Activated T-cell treated with anti-CD3 and anti-CD28 coated beads, Interleukin-2, amount 50 U/mL, for 4 hours (primary cell): Measurements from ENCODE around the gene HDAC4. TPM values are rescaled to one million over a fixed set of nuclear protein-coding genes. Genes with fewer than 3 reads are reported as not detected.
A peak's percentile ranks its signal among the peaks of the same experiment; 100 is the strongest.
"Not testable (repeated sequence)": the region's sequence is repeated elsewhere in the genome, so short reads cannot be mapped to it uniquely, and the experiment has no call there.

Experiments used
- ATAC-seq, 2 donors: fragments of 200-7000 bp; cut with Tn5 transposase; one replicate each; pipeline ENCODE4 v1.10.0; 2021
- DNase-seq: peaks from one replicate; pipeline ENCODE4 v3.0.0-alpha.2; 2020
- H3K27me3 Mint-ChIP-seq: one replicate; pipeline ENCODE4 v1.8.0; 2021; ENCODE audit warnings: low read depth, mixed read lengths
- H3K36me3 Mint-ChIP-seq: one replicate; pipeline ENCODE4 v1.8.0; 2022; ENCODE audit warnings: mixed read lengths; ENCODE audit not compliant: insufficient read depth
- H3K4me1 Mint-ChIP-seq: one replicate; pipeline ENCODE4 v1.8.0; 2021; ENCODE audit warnings: low read depth, mixed read lengths
- H3K4me3 Mint-ChIP-seq: one replicate; pipeline ENCODE4 v1.8.0; 2021; ENCODE audit warnings: mild to moderate bottlenecking, moderate library complexity, mixed read lengths
- H3K9me3 Mint-ChIP-seq: one replicate; pipeline ENCODE4 v1.8.0; 2021; ENCODE audit warnings: mixed read lengths
- total RNA-seq, 3 donors: library from RNA; stranded (reverse); gene quantifications; one replicate each; pipeline ENCODE4 v1.2.1, GENCODE V29; 2021

HDAC4 gene
- total RNA-seq, 3 donors from 2014 or later: 30.4 to 34.1 (median 31.9) TPM

GRCh38 chr2:239046822-239047221 lies 354.0 kb downstream of the HDAC4 start:
- ATAC-seq (no peak), DNase-seq (no peak)
- no peaks in the 10 kb centered on the region for H3K4me1 Mint-ChIP-seq
- peaks cover 5% of the 10 kb centered on the region for H3K36me3 Mint-ChIP-seq
- H3K9me3 Mint-ChIP-seq: no peaks in the 10 kb centered on the region
- H3K27me3 Mint-ChIP-seq: no peaks in the 10 kb centered on the region
- no peak overlapping the region for H3K4me3 Mint-ChIP-seq

- no peaks in the 10 kb centered on the region for H3K4me1 Mint-ChIP-seq
- DNase-seq (no peak), ATAC-seq (no peak)
- H3K9me3 Mint-ChIP-seq: no peaks in the 10 kb centered on the region
- H3K4me3 Mint-ChIP-seq: no peak overlapping the region
- no peaks in the 10 kb centered on the region for H3K27me3 Mint-ChIP-seq
- H3K36me3 Mint-ChIP-seq: no peaks in the 10 kb centered on the region
These were observed 356.5 kb downstream of the HDAC4 start for GRCh38 chr2:239044336-239044735.

DNA sequence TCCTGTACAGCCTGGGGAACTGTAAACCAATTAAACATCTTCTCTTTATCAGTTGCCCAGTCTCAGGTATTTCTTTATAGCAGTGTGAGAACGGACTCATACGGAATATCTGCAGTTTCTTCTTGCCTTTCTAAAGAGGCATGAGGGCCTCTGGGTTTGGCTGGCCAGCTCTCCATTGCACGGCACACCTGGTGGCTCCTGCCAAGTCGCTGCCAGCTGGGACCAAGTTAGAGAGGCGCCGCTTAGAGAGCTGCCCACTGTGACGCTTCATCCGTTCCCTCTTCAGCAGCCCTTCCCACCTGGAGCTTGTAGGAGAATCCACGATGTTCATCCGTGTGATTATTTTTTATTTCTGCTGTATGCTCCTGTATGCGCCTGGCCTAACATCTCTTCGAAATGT lies 357.5 kb downstream of the HDAC4 start:
- no peak overlapping the region for H3K4me3 Mint-ChIP-seq
- no peaks in the 10 kb centered on the region for H3K9me3 Mint-ChIP-seq
- no peak for DNase-seq
- no peaks in the 10 kb centered on the region for H3K36me3 Mint-ChIP-seq
- no peak for ATAC-seq
- no peaks in the 10 kb centered on the region for H3K4me1 Mint-ChIP-seq
- H3K27me3 Mint-ChIP-seq: no peaks in the 10 kb centered on the region

DNA sequence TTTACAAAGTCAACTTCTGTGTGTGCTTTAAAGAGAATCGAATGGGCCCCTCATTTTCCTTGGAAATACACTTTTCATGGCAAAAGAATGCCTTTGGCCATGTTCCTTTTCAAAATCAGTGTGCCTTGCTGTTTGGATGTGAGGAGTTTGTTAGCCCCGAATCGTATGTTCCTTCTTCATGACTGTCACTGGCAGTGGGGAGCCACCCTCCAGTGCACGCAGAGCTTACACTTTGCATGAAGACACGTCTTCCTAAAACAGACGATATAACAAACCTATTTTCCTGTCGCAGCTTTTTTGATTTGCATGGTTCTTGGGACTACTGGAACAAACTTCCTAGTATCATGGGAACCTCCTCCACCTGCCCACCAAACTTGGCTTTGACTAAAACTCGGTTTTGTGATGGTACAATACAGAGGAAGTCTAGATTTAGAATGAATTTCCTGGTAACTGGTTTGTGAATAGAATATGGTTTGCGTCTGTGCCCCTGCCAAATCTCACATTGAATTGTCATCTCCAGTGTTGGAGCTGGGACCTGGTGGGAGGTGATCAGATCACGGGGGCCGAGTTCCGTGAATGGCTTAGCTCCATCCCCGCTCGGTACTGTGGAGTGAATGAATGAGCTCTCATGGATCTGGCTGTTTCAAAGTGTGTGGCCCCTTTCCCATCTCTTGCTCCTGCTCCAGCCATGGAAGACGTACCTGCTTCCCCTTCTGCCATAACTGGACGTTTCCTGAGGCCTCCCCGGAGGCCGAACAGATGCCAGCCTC lies 358.1 kb downstream of the HDAC4 start:
- Mint-ChIP-seq H3K36me3 (no peaks in the 10 kb centered on the region), H3K27me3 (no peaks in the 10 kb centered on the region), H3K4me1 (no peaks in the 10 kb centered on the region), H3K9me3 (no peaks in the 10 kb centered on the region), H3K4me3 (no peak overlapping the region)
- DNase-seq (no peak), ATAC-seq (no peak)

DNA sequence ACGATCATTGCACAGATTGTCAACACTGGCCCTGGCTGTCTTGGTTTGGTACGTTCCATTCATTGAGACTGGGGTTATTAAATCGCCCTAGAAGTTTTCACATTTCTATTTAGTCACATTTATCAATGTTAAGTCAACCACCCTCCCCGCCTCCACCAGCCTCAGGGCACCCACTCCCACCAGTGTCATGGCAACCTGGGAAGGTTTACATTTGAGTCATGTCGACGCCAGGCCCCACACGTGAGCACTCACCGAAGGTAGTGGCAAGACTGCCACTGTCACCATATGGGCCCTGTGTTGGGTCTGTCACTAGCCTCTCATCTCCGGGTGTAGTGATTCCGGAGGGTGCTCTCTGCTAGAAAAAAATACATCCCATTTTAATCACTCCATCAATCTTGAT lies 358.8 kb downstream of the HDAC4 start:
- ATAC-seq (no peak), DNase-seq (no peak)
- H3K9me3 Mint-ChIP-seq: no peaks in the 10 kb centered on the region
- no peaks in the 10 kb centered on the region for H3K4me1 Mint-ChIP-seq
- H3K27me3 Mint-ChIP-seq: no peaks in the 10 kb centered on the region
- H3K36me3 Mint-ChIP-seq: no peaks in the 10 kb centered on the region
- H3K4me3 Mint-ChIP-seq: no peak overlapping the region

DNA sequence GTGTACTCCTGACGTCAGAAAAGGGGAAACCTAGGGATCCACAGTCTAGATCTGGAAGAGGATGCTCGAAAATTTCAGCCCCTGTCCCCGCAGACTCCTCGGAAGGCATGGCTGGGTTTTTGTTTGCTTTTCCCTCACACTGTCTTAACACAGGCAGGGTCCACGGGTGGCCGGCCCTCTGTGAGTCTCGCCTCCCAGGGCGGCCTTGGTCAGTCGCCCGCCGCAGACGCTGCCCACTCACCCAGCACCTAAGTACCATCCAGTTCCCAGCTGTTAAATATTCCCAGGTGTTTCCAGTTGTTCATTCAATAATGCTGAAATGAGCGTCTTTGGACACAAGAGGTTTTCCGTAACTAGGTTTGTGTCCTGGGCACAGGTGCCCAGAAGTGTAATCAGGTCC lies 359.8 kb downstream of the HDAC4 start:
- no peak for ATAC-seq
- H3K9me3 Mint-ChIP-seq: no peaks in the 10 kb centered on the region
- no peaks in the 10 kb centered on the region for H3K36me3 Mint-ChIP-seq
- DNase-seq: no peak
- H3K4me1 Mint-ChIP-seq: no peaks in the 10 kb centered on the region
- no peak overlapping the region for H3K4me3 Mint-ChIP-seq
- no peaks in the 10 kb centered on the region for H3K27me3 Mint-ChIP-seq

GRCh38 chr2:239040152-239040761 lies 360.6 kb downstream of the HDAC4 start:
- no peaks in the 10 kb centered on the region for H3K4me1 Mint-ChIP-seq
- H3K27me3 Mint-ChIP-seq: no peaks in the 10 kb centered on the region
- no peak for DNase-seq
- no peaks in the 10 kb centered on the region for H3K9me3 Mint-ChIP-seq
- no peak overlapping the region for H3K4me3 Mint-ChIP-seq
- H3K36me3 Mint-ChIP-seq: no peaks in the 10 kb centered on the region
- no peak for ATAC-seq

GRCh38 chr2:239039479-239039861 lies 361.4 kb downstream of the HDAC4 start:
- no peaks in the 10 kb centered on the region for H3K9me3 Mint-ChIP-seq
- H3K36me3 Mint-ChIP-seq: no peaks in the 10 kb centered on the region
- DNase-seq: no peak
- H3K4me1 Mint-ChIP-seq: no peaks in the 10 kb centered on the region
- ATAC-seq: no peak
- peaks cover under 1% of the 10 kb centered on the region for H3K27me3 Mint-ChIP-seq
- H3K4me3 Mint-ChIP-seq: no peak overlapping the region

- Mint-ChIP-seq H3K36me3 (no peaks in the 10 kb centered on the region), H3K9me3 (no peaks in the 10 kb centered on the region), H3K27me3 (peaks cover 3% of the 10 kb centered on the region), H3K4me1 (no peaks in the 10 kb centered on the region), H3K4me3 (no peak overlapping the region)
- DNase-seq (no peak), ATAC-seq (no peak)
These were observed 361.9 kb downstream of the HDAC4 start for GRCh38 chr2:239038773-239039478.

GRCh38 chr2:239038284-239038683 lies 362.5 kb downstream of the HDAC4 start:
- not testable (repeated sequence) for H3K4me1 Mint-ChIP-seq, H3K36me3 Mint-ChIP-seq, DNase-seq, H3K4me3 Mint-ChIP-seq, ATAC-seq, H3K27me3 Mint-ChIP-seq, H3K9me3 Mint-ChIP-seq

DNA sequence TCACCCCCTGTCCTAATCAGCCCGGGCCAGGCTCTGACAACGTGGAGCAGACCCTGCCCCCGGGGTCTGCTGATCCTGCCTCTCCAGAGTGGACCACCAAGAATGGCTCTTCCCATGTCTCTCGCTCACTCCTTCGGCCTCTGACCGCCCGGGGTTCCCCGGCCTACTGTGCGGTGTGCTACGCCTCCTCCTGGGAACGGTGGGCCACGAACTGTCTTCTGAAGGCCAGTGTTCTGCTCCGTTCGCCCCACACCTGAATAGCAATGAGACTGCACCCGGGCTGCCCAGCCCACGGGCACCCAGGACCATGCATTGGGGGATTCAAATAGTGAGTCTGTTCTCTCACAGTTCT lies 363.3 kb downstream of the HDAC4 start:
- peaks cover 10% of the 10 kb centered on the region for H3K27me3 Mint-ChIP-seq

GRCh38 chr2:239036819-239037558 lies 363.8 kb downstream of the HDAC4 start:
- no peaks in the 10 kb centered on the region for H3K9me3 Mint-ChIP-seq
- H3K27me3 Mint-ChIP-seq: peaks cover 12% of the 10 kb centered on the region
- no peak for DNase-seq
- ATAC-seq: no peak
- no peak overlapping the region for H3K4me3 Mint-ChIP-seq
- H3K36me3 Mint-ChIP-seq: no peaks in the 10 kb centered on the region
- no peaks in the 10 kb centered on the region for H3K4me1 Mint-ChIP-seq

More for the DNA sequence above, 363.3 kb downstream of the HDAC4 start:
- no peak for ATAC-seq
- Mint-ChIP-seq H3K9me3 (no peaks in the 10 kb centered on the region), H3K4me3 (no peak overlapping the region), H3K4me1 (no peaks in the 10 kb centered on the region), H3K36me3 (no peaks in the 10 kb centered on the region)
- no peak for DNase-seq

GRCh38 chr2:239035997-239036731 lies 364.7 kb downstream of the HDAC4 start:
- ATAC-seq (no peak), DNase-seq (no peak)
- H3K9me3 Mint-ChIP-seq: no peaks in the 10 kb centered on the region
- H3K4me3 Mint-ChIP-seq: no peak overlapping the region
- no peaks in the 10 kb centered on the region for H3K4me1 Mint-ChIP-seq
- peaks cover 14% of the 10 kb centered on the region for H3K27me3 Mint-ChIP-seq
- H3K36me3 Mint-ChIP-seq: no peaks in the 10 kb centered on the region

DNA sequence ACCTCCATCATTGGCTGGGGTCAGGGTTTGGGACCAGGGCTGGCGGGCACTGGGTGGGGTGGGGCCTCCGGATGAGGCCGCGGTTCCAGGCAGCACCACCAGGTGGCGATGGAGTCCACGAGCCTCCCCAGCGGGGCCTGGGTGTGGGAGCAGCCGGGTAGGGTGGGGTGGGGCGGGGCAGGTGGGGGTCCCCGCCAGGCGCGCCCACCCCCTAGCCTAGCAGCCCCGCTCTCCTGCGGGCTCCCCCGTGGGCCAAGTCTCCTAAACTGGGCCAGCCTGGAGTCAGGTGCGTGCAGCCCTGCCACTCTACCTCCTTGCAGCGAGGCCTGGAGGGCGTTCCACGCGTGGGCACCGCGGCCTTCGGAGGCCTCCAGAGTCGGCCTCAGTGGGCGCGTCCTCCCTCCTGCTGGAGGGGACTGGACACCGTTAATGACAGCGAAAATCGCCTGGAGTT lies 365.4 kb downstream of the HDAC4 start:
- no peaks in the 10 kb centered on the region for H3K4me1 Mint-ChIP-seq
- no peaks in the 10 kb centered on the region for H3K9me3 Mint-ChIP-seq
- peaks cover 14% of the 10 kb centered on the region for H3K27me3 Mint-ChIP-seq
- no peak overlapping the region for H3K4me3 Mint-ChIP-seq
- no peaks in the 10 kb centered on the region for H3K36me3 Mint-ChIP-seq
- peak; percentile 86 to 91 for ATAC-seq
- DNase-seq: peak; percentile 68
